K562 (cell line): ENCODE data around the gene FAM151A. TPM values are rescaled to one million over a fixed set of nuclear protein-coding genes. Genes with fewer than 3 reads are reported as not detected.

ENCODE experiments used
- ETV5 ChIP-seq: sonication (generic); formaldehyde crosslinking; IDR thresholded peaks from 2 replicates; pipeline ENCODE4 v1.4.0; 2020; ENCODE audit warnings: low read depth, mild to moderate bottlenecking, missing genetic modification reagents
- GATAD2B ChIP-seq: fragments of 450-650 bp; IDR thresholded peaks from 2 replicates; pipeline ENCODE4 v1.6.1; 2017; ENCODE audit warnings: mild to moderate bottlenecking, borderline replicate concordance
- KDM1A ChIP-seq, 2 experiments: fragments of 450-650 bp; IDR thresholded peaks; 2 replicates each; pipeline ENCODE4 v1.6.1; 2016; ENCODE audit warnings: mild to moderate bottlenecking in 2 of 2
- KLF10 ChIP-seq: fragments of 250-450 bp; sonication (Bioruptor Pico); IDR thresholded peaks from 2 replicates; pipeline ENCODE4 v1.6.1; 2021; ENCODE audit warnings: matching md5 sums
- MYNN ChIP-seq, 2 experiments: sonication (generic); formaldehyde crosslinking in 1 of 2; IDR thresholded peaks; 2 replicates each; pipeline versions ENCODE4 v1.5.0 to v1.6.1; 2016 to 2020; ENCODE audit warnings: antibody characterized with exemption in 1 of 2, missing genetic modification reagents in 1 of 2
- ZNF384 ChIP-seq: IDR thresholded peaks from 2 replicates; pipeline ENCODE4 v1.6.1; 2012; ENCODE audit warnings: low read depth, low read length, improper control_type of control experiment
- polyA plus RNA-seq, 8 experiments: library from polyadenylated mRNA; depleted of rRNA in 4 of 8; stranded (reverse) in 5 of 8; unstranded in 3 of 8; fragments of >200 nt; fragmentation: Nextera tagmentation in 2 of 8; fragmentation: Illumina TruSeq in 1 of 8; extraction: Ambion mirVana in 2 of 8; extraction: Trizol in 1 of 8; gene quantifications; 2 replicates each; pipeline versions ENCODE4 v1.2.1 to v1.2.3, GENCODE V29; 2011 to 2014; ENCODE audit warnings: inconsistent platforms in 1 of 8, missing spikeins in 1 of 8
- total RNA-seq, 7 experiments: library from RNA; depleted of rRNA in 6 of 7; stranded (reverse); fragments of >200 nt in 6 of 7; fragmentation: Illumina TruSeq in 2 of 7; extraction: Trizol in 2 of 7; gene quantifications; 2 replicates each; pipeline versions ENCODE4 v1.2.1 to v1.2.3, GENCODE V29; 2011 to 2021; ENCODE audit warnings: low replicate concordance in 1 of 7
- TF ChIP-seq, protein P1 (sequence below): fragments of 250-450 bp; sonication (Bioruptor Pico); IDR thresholded peaks from 2 replicates; pipeline ENCODE4 v1.8.0; 2022; ENCODE audit warnings: moderate library complexity, mild to moderate bottlenecking, inconsistent platforms
- TF ChIP-seq, protein P2 (sequence below), 2 experiments: fragments of 250-450 bp in 1 of 2; fragments of 450-650 bp in 1 of 2; sonication (Bioruptor Pico) in 1 of 2; IDR thresholded peaks; 2 replicates each; pipeline versions ENCODE4 v1.6.1 to v1.8.0; 2016 to 2021; ENCODE audit warnings: mild to moderate bottlenecking in 2 of 2, moderate library complexity in 2 of 2, missing compliant biosample characterization in 1 of 2, missing genetic modification characterization in 1 of 2
- TF ChIP-seq, protein P3 (sequence below): fragments of 250-450 bp; sonication (Bioruptor Pico); IDR thresholded peaks from 2 replicates; pipeline ENCODE4 v1.5.0; 2021

FAM151A gene
- total and polyA plus RNA-seq, 9 of the 15 experiments (the other 6 are each of a cell fraction or from before 2014, with no cell fraction given) = not detected

DNA sequence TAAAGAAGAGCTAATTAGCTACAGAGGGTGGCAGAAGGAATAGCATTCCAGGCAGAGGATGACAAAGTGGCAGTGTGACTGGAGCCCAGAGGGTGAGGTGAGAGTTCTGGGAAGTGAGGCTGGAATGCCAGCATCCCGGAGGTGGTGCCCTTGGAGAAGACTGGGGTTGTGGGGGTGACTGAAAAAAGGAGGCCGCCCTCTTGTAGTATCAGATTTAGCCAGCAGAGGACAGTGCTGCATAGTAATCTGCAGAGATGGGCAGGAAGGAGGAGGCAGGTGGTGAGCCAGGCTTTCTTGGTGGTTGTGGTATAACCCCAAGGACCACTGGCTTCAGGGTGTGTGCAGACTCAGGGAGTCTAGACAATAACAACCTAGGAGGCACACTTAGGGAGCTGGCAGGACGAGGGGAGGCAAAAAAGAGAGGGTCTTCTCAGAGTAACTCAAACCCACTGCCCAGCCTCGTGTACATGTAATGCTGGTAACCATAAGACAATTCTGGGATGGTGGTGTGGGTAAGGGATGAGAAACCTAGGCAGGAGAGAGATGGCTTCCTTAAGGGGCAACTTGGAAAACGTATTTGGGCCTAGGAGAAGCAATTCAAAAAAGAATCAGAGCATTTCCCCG lies 48.8 kb upstream of the FAM151A start (continued):
- TF ChIP-seq, protein P1, sequence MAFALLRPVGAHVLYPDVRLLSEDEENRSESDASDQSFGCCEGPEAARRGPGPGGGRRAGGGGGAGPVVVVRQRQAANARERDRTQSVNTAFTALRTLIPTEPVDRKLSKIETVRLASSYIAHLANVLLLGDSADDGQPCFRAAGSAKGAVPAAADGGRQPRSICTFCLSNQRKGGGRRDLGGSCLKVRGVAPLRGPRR = no peak
- TF ChIP-seq ZNF384 (no peak), MYNN (IDR thresholded peaks at IDR 0.05) (no peak), MYNN (CRISPR knock-in tag; IDR thresholded peaks at IDR 0.05) (no peak), KDM1A (IDR thresholded peaks at IDR 0.05) (no peak), GATAD2B (no peak), KLF10 (CRISPR knock-in tag) (no peak), ETV5 (no peak)
- TF ChIP-seq, protein P2, sequence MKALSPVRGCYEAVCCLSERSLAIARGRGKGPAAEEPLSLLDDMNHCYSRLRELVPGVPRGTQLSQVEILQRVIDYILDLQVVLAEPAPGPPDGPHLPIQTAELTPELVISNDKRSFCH (CRISPR knock-in tag; IDR thresholded peaks at IDR 0.05) = no peak
- TF ChIP-seq, protein P2 (tag; IDR thresholded peaks at IDR 0.05) = 0 out of 2 replicates have a peak, but pooled peaks have one; percentile 43
- TF ChIP-seq, protein P3, sequence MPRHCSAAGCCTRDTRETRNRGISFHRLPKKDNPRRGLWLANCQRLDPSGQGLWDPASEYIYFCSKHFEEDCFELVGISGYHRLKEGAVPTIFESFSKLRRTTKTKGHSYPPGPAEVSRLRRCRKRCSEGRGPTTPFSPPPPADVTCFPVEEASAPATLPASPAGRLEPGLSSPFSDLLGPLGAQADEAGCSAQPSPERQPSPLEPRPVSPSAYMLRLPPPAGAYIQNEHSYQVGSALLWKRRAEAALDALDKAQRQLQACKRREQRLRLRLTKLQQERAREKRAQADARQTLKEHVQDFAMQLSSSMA (CRISPR knock-in tag) = no peak
- TF ChIP-seq, all 486 proteins: peak for 21
